ENCODE data around the gene LONRF3.

The LONRF3 gene

DNA sequence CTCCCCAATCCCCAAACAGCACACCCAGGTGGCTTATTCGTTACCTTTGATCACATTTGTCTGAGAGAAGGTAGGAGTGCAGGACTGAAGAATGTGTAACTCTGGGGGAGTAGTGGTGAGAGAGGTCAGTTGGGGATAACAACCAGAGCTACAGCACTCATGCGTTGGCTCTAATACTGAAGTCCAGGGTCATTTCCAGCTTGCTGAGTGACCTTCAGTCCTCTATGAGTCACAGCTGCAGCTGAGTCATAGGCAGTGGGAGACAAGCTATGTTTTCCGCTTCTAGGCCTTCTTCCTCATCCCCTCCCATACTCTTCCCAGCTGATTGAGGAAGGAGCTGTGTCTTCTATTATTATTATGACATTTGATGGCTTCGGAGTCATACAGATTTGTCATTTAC lies 66.8 kb downstream of the LONRF3 start:
- no peak for DNase-seq

DNA sequence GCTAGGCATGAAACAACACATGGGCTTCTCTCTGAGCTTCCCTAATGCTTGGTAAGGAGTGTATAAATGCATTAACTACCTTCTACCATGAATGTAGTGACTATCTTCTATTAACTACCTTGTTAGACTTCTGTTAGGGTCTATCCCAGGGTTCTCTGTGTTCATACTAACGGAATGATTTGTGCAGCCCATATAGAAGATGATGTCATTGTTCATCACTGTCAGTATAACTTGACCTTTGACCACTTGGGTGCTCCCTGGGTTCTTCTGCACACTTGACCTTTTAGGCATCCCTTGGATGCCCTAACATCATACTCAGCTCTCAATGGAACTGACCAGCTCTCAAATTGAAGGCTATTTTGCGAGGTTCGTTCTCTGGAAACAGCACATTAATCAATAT lies 67.6 kb downstream of the LONRF3 start:
- DNase-seq = no peak

DNA sequence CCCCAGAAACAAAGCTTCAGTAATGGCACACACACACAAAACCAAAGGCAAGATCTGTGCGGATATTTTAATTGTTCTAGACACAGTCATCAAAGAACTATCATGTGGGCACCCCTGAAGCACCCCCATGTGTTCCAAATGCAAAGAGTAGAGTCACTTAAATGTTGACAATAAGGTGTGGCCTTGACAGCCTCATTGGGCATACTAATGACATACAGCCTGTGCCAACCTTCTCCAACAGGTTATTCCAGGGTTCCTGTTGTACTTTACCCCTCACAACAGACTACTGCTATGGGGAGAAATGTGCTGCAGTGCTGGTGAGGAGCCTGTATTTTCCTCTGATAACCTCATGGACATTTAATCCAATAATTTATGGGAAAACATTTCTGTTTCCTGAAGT lies 68.6 kb downstream of the LONRF3 start:
- no peak for DNase-seq

DNA sequence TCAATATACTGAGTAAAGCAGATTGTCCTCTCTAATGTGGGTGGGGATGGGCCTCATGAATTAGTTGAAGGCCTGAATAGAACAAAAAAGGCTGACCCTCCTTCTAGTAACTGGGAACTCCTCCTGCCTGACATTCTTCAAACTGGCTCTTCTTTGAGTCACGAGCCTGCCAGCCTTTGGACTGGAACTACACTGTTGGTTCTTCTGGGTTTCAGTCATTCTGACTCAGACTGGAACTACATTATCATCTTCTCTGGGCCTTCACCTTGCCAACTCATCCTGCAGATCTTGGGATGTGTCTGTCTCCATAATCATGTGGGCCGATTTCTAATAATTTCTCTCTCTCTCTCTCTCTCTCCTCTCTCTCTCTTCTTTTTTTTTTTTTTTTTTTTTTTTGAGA lies 71.5 kb downstream of the LONRF3 start:
- no peak for DNase-seq

DNA sequence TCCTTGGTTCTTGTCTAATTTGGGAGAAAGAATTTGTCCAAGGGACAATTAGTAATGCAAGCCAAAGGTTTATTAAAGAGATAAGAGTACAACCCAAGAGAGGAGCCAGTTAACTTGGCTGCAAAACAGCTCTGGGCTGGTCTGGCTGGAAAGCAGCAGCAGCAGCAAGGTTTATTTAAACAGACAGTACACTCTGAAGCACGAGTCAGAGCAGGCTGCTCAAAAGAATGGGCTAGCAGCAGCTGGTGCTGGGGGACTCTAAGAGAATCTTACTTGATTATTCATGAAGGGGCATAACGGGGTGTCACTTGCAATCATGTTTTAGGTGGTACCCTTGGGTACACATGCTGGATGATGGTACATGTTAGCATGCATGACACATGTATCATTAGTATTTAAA lies 81.3 kb downstream of the LONRF3 start:
- no peak for DNase-seq

DNA sequence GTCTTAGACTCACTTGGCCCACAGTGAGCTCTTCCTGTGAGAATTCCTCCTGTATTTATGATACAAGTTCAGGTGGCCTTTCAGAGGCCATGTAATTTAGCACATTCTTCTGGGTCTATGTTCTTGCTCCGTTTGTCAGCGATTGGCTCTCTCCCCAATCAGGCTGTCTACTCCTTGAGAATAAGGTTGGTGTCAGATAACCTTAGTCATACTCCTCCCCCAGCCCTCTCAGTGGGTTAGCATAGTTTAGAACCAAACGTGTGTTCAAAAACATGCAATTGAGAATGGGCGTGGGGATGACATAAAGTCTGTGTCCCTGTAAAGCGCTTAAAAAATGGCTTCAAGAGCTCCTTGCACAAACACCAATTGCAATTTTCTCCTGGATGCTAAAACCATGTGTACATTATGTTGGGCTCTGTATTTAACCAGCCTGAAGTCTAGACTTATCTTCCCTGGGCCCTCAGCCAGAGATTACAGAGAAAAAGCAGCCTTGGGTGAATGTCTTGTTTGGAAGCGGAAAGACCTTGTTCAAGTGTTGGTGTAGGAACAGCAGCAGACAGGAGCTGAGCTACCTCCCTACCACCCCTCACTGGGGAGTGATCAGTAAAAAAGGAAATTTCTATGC lies 88.4 kb downstream of the LONRF3 start:
- DNase-seq = no peak

DNA sequence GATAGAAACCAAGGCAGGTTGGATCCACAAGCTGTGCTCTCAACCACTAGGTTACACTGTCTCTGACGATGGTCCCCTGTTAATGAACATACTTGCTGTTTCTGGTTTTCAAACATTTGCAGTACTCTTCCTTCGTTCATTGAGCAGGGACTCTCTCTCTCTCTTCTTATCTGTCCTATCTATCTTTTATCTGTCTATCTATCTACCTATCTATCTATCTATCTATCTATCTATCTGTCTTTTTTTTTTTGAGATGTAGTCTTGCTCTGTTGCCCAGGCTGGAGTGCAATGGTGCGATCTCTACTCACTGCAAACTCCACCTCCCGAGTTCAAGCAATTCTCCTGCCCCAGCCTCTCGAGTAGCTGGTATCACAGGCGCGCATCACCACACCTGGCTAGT lies 89.0 kb downstream of the LONRF3 start:
- DNase-seq = no peak

DNA sequence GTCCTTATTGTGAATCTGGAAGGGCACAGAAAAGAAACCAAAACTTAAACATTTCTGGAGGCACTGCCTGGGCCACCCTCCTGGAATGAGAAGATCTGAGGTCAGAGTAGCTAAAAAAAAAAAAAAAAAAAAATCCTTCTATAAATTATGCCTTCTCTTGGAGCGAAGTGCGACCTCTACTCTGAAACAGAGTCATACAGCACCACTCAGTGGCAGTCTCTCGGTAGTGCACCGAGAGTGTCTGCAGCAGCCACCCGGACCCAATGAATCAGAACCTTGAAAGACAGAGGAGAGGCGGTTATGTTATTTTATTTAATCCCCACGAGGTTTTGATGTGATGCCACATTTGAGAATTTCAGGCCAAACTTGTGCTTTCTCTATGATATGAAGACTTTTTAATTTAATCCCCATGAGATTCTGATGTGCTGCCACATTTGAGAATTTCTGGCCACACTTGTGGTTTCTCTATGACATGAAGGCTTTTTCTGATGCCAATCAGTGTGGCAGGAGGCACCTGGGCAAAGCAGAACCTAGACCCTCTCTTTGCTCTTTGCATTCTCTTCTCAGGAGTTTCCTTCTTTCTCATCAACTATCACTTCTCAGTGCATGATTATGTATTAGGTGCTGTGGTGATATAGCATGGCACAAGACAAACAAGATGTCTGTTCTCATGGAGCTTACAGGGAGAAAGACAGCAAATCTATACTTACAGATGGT lies 92.8 kb downstream of the LONRF3 start:
- peak; percentile 66 for DNase-seq

Data from activated effector memory CD4-positive, alpha-beta T cell treated with anti-CD3 and anti-CD28 coated beads, Interleukin-2, amount 50 U/mL, for 16 hours (primary cell).